ENCODE measurements around the gene ZDHHC8.

- TF ChIP-seq CTCF (IDR thresholded peaks at IDR 0.05) = no peak
- no peak for TF ChIP-seq POLR2A (IDR thresholded peaks at IDR 0.05)
- no peak for TF ChIP-seq POLR2AphosphoS5 (IDR thresholded peaks at IDR 0.05)
Measured at GRCh38 chr22:20139391-20140106, 7.9 kb downstream of the ZDHHC8 start.
